Panc1 (cell line): ENCODE measurements around the gene FARP2. TPM values are rescaled to one million over a fixed set of nuclear protein-coding genes. Genes with fewer than 3 reads are reported as not detected.

Experiments used
- ATAC-seq: fragments of 200-7000 bp; cut with Tn5 transposase; 2 replicates; pipeline ENCODE4 v1.9.1; 2020; ENCODE audit warnings: mild to moderate bottlenecking, moderate library complexity
- BruUV-seq: library from RNA; stranded (reverse); fragments of 400-500 nt; replicated peaks from 2 replicates; lab custom pipeline; 2021; lab: Mats Ljungman, UMichigan
- CTCF ChIA-PET: fragments of 300-600 bp; sonication (Branson Sonifier 250); formaldehyde crosslinking; loops from one replicate; lab custom pipeline; 2022; ENCODE audit warnings: antibody characterized with exemption; lab: Charles Lee
- POLR2A ChIA-PET: fragments of 300-600 bp; sonication (Branson Sonifier 250); formaldehyde crosslinking; loops from one replicate; lab custom pipeline; 2022; ENCODE audit warnings: antibody characterized with exemption; lab: Charles Lee
- DNase-seq: peaks from one replicate; pipeline ENCODE4 v3.0.0-alpha.2; 2010; ENCODE audit warnings: low read depth, low spot score
- H3K27ac ChIP-seq: 2 replicates; pipeline ENCODE4 v1.5.1; 2011; ENCODE audit warnings: mild to moderate bottlenecking, low read length, inconsistent platforms
- H3K27me3 ChIP-seq: fragments of 200-500 bp; sonication (Bioruptor generic); 2 replicates; pipeline ENCODE4 v1.6.0; 2014; ENCODE audit warnings: low read length, inconsistent platforms; ENCODE audit not compliant: control insufficient read depth, insufficient read depth
- H3K36me3 ChIP-seq: fragments of 200-500 bp; sonication (Bioruptor generic); 2 replicates; pipeline ENCODE4 v1.5.1; 2014; ENCODE audit warnings: inconsistent platforms, mild to moderate bottlenecking, low read length, moderate library complexity; ENCODE audit not compliant: control insufficient read depth, insufficient read depth
- H3K4me1 ChIP-seq: 2 replicates; pipeline ENCODE4 v1.5.1; 2011; ENCODE audit warnings: inconsistent platforms, mild to moderate bottlenecking, low read length, moderate library complexity; ENCODE audit not compliant: control insufficient read depth, insufficient read depth
- H3K4me3 ChIP-seq, 2 experiments: 2 replicates each; pipeline ENCODE4 v1.5.1; 2011 to 2012; ENCODE audit warnings: low read depth in 2 of 2, low read length in 2 of 2, mild to moderate bottlenecking in 2 of 2, inconsistent platforms in 1 of 2, moderate library complexity in 1 of 2
- H3K9me3 ChIP-seq: fragments of 200-500 bp; sonication (Bioruptor generic); 2 replicates; pipeline ENCODE4 v1.5.1; 2014; ENCODE audit warnings: low read depth, mild to moderate bottlenecking, inconsistent platforms, low read length, moderate library complexity; ENCODE audit not compliant: control insufficient read depth, insufficient read depth
- CTCF ChIP-seq: fragments of 450-650 bp; IDR thresholded peaks from 2 replicates; pipeline ENCODE4 v1.5.1; 2017; ENCODE audit warnings: mild to moderate bottlenecking
- POLR2AphosphoS5 ChIP-seq: IDR thresholded peaks from 2 replicates; pipeline ENCODE4 v1.6.1; 2012; ENCODE audit warnings: mild to moderate bottlenecking, low read depth, low read length, moderate library complexity
- REST ChIP-seq, 2 experiments: IDR thresholded peaks; 2 replicates each; pipeline ENCODE4 v1.6.1; 2011 to 2012; ENCODE audit warnings: low read depth in 2 of 2, control low read depth in 1 of 2, low read length in 1 of 2, mild to moderate bottlenecking in 1 of 2, moderate library complexity in 1 of 2; ENCODE audit not compliant: insufficient read depth in 1 of 2
- SIN3A ChIP-seq: IDR thresholded peaks from 2 replicates; pipeline ENCODE4 v1.6.1; 2012; ENCODE audit warnings: low read depth, mild to moderate bottlenecking, low read length, moderate library complexity, borderline replicate concordance; ENCODE audit not compliant: insufficient read depth
- TCF7L2 ChIP-seq: IDR thresholded peaks from 2 replicates; pipeline ENCODE4 v1.6.1; 2011; ENCODE audit warnings: mild to moderate bottlenecking, low read depth, low read length, inconsistent platforms
- in situ Hi-C: cut with HindIII; loops from 2 replicates; pipeline ENCODE4 v1.10.0; 2016; ENCODE audit warnings: low sequenced_read_pairs, low pct_unique_long_range_greater_than_20kb
- intact Hi-C: fragments of 100-400 bp; cut with micrococcal nuclease; formaldehyde crosslinking; loops from one replicate; pipeline ENCODE4 v1.10.0; 2022; ENCODE audit not compliant: unreplicated experiment
- total RNA-seq: library from RNA; stranded (reverse); gene quantifications from one replicate; pipeline ENCODE4 v1.2.1, GENCODE V29; 2021; ENCODE audit not compliant: unreplicated experiment

The FARP2 gene
- total RNA-seq, 1 experiment from 2014 or later: 80.3 TPM

- CTCF ChIA-PET: no interaction called here
- H3K36me3 ChIP-seq: no peaks in the 10 kb centered on the region
- no peaks in the 10 kb centered on the region for H3K27me3 ChIP-seq
- TF ChIP-seq CTCF: no peak
- TF ChIP-seq POLR2AphosphoS5: no peak
- no peak for TF ChIP-seq SIN3A
- TF ChIP-seq REST (IDR thresholded peaks at IDR 0.05; ENCODE audit: insufficient read depth in 1 of 2, low read depth in 2 of 2, low read length in 1 of 2): no peak
- no peak for TF ChIP-seq TCF7L2
- H3K4me3 ChIP-seq: no peak overlapping the region
- in situ Hi-C loops (no loop called here), intact Hi-C loops (no loop called here)
- ATAC-seq (no peak), DNase-seq (no peak)
- no peak overlapping the region for H3K27ac ChIP-seq
- no peaks in the 10 kb centered on the region for H3K9me3 ChIP-seq
- no TSS peak for BruUV-seq
- H3K4me1 ChIP-seq: peaks cover 4% of the 10 kb centered on the region; the same call in 1 of the 2 replicates
- POLR2A ChIA-PET: no interaction called here
These were observed 183.7 kb downstream of the FARP2 start for GRCh38 chr2:241539616-241540374.

GRCh38 chr2:241540401-241540770 is 184.3 kb downstream of the FARP2 start:
- DNase-seq (no peak), ATAC-seq (no peak)
- Histone ChIP-seq H3K36me3 (no peaks in the 10 kb centered on the region), H3K27me3 (no peaks in the 10 kb centered on the region), H3K4me1 (peaks cover 4% of the 10 kb centered on the region; the same call in 1 of the 2 replicates), H3K4me3 (peak overlapping the region; percentile 46 to 65), H3K9me3 (no peaks in the 10 kb centered on the region), H3K27ac (no peak overlapping the region)
- ChIA-PET CTCF (no interaction called here), POLR2A (no interaction called here)
- TF ChIP-seq SIN3A (no peak), REST (IDR thresholded peaks at IDR 0.05; ENCODE audit: insufficient read depth in 1 of 2, low read depth in 2 of 2, low read length in 1 of 2) (no peak)
- no TSS peak for BruUV-seq
- in situ Hi-C loops: no loop called here
- intact Hi-C loops: no loop called here
